GM10248 (cell line): ENCODE measurements around the gene ITPRIP.

Experiments
- CTCF ChIA-PET: fragments of 300-600 bp; sonication (Branson Sonifier 250); formaldehyde crosslinking; extraction: SDS; loops from one replicate; lab custom pipeline; 2021; ENCODE audit warnings: antibody characterized with exemption; lab: Yijun Ruan, JAX
- POLR2A ChIA-PET: fragments of 350-650 bp; sonication (Branson Sonifier 250); formaldehyde crosslinking; extraction: SDS; loops from one replicate; lab custom pipeline; 2020; ENCODE audit warnings: antibody characterized with exemption; lab: Yijun Ruan, JAX
- DNase-seq: peaks from one replicate; pipeline ENCODE4 v3.0.0; 2012; ENCODE audit errors: extremely low spot score
- TF ChIP-seq, protein P1 (sequence below): IDR thresholded peaks from 2 replicates; pipeline ENCODE4 v1.5.1; 2012; ENCODE audit warnings: mild to moderate bottlenecking, low read depth; ENCODE audit errors: extremely low read depth, missing control alignments, control extremely low read depth

ITPRIP gene

DNA sequence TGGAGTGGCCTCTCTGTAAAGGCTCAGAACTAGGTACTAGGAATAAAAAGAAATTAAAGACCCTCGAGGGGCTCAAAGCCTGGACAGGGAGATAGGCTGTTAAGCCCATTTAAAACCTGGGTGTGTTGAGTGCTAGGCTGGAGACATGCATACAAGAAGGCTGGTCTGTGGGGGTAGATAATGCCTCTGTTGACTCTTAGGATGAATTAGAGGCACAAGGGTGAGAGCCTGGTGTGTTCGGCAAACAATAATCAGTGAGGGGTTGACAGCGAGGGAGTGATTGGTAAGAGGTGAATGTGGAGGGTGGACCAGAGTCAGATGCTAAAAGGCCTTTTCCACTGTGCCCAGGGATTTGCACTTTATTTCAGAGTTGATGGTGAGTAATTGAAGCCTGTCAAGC, 56.6 kb downstream of the ITPRIP start:
- DNase-seq: no peak
- POLR2A ChIA-PET: no interaction called here
- CTCF ChIA-PET: interaction anchor here (6.5 to 11.7 kb wide), 2 partner anchors 7 to 11 kb away, joined by 49 to 218 read pairs; no protein-coding TSS in a partner anchor
- TF ChIP-seq, protein P1, sequence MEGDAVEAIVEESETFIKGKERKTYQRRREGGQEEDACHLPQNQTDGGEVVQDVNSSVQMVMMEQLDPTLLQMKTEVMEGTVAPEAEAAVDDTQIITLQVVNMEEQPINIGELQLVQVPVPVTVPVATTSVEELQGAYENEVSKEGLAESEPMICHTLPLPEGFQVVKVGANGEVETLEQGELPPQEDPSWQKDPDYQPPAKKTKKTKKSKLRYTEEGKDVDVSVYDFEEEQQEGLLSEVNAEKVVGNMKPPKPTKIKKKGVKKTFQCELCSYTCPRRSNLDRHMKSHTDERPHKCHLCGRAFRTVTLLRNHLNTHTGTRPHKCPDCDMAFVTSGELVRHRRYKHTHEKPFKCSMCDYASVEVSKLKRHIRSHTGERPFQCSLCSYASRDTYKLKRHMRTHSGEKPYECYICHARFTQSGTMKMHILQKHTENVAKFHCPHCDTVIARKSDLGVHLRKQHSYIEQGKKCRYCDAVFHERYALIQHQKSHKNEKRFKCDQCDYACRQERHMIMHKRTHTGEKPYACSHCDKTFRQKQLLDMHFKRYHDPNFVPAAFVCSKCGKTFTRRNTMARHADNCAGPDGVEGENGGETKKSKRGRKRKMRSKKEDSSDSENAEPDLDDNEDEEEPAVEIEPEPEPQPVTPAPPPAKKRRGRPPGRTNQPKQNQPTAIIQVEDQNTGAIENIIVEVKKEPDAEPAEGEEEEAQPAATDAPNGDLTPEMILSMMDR: no peak

DNA sequence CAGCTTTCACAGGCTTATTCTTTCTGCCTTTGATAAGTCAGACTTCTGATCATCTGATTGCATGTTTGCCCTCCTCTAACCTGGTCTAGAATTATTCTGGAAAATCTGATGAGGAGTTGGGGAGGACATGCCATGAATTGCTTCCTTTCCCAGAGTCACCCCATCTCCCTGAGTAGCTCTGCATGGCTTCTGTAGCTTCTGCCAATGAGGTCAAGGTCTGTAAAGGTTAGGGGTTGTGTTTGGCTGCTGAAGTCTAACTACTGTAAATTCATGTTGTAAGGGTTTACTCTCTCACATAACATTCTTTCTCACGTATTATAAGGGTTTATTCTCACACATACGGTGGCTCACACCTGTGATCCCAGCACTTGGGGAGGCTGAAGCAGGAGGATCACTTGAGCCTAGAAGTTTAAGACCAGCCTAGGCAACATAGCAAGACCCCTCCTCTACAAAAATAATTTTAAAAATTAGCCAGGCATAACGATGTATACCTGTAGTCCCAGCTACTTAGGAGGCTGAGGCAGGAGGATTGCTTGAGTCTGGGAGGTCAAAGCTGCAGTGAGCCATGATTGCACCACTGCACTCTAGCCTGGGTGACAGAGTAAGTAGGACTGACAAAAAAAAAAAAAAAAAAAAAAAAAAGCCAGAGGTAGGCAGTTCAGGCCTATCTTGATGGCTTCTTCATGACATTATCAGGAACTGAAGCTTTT, 58.6 kb downstream of the ITPRIP start:
- ChIA-PET CTCF (interaction anchor here (1.0 to 11.7 kb wide), 8 partner anchors 13 to 74 kb away, joined by 3 to 218 read pairs (median 3); partner anchors contain the start of genes CFAP58 and ITPRIP), POLR2A (interaction anchor here (0.6 kb wide), 2 partner anchors 8 to 43 kb away, joined by 6 to 7 read pairs; no protein-coding TSS in a partner anchor)
- no peak for DNase-seq
- TF ChIP-seq, protein P1: no peak

DNA sequence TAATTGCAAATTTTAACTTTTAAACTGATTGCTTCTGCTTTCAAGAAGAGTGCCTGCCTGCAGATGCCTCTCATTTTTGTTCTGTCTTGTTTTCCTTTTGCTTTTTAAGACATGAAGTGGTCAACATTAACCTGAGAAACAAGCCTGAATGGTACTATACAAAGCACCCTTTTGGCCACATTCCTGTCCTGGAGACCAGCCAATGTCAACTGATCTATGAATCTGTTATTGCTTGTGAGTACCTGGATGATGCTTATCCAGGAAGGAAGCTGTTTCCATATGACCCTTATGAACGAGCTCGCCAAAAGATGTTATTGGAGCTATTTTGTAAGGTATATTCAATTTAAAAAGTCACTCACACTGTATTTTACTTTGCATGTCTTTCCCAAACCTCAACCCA, 60.5 kb downstream of the ITPRIP start:
- CTCF ChIA-PET: interaction anchor here (1.1 to 11.7 kb wide), 5 partner anchors 9 to 565 kb away, joined by 3 to 218 read pairs (median 16); no protein-coding TSS in a partner anchor
- TF ChIP-seq, protein P1: no peak
- POLR2A ChIA-PET: no interaction called here
- no peak for DNase-seq

DNA sequence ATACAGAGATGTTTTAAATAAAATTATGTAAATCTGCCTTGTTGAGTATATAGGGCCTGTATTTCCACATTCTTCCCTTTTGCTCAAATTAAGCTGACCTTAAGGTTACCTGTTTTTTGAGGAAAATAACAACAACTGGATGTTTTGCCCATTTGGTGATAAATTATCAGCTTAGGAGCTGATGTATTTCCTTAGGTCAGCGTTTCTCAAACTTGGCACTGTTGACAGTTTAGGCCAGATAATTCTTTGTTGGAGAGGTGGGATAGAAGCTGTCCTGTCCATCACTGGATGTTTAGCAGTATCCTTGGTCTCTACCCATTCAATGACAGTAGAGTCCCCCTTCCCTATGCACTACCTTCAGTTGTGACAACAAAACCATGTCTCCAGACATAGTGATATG, 62.1 kb downstream of the ITPRIP start:
- POLR2A ChIA-PET: no interaction called here
- CTCF ChIA-PET: interaction anchor here (1.0 to 11.7 kb wide), 7 partner anchors 9 to 76 kb away, joined by 3 to 218 read pairs (median 28); partner anchors contain the start of gene GSTO1
- TF ChIP-seq, protein P1: no peak
- DNase-seq: no peak

DNA sequence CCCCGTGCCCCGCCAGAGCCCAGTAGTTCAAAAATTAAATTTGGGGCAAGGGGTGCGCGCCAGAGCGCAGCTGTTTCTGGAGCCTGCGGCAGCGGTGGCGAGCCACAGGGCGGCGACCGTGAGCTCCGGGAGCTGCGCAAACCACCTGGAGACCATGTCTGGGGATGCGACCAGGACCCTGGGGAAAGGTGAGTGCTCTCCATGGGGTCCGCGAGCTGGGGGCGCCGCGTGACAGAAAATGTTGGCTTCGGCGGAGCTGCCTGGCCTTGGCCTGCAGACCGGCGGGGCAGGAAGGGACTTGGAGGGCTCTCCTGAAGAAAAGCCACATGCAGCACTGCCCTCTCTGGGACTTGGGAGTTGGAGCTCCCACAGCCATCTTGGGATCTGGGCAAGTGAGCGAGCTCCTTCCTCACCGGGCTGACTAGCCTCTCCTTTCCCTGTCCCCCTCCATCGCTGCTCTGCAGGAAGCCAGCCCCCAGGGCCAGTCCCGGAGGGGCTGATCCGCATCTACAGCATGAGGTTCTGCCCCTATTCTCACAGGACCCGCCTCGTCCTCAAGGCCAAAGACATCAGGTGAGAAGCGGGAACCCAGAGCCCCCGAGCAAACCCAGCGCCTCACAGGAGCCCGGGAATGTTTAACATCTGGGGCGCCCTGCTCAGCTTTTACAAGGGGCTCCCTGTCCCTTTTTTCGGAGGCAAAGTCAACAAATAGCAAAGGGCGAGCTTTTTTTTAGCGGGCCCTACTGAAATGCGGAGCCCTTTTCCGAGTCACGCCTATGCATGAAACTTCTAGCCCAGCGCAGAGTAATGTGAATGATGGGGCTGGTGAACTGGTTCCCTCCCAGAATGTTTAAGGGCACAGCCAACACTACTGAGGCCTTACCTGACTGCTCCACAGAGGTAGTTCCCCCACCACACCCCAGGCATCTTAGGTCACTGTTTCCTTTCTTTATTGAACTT, 63.2 kb downstream of the ITPRIP start:
- POLR2A ChIA-PET: no interaction called here
- peak; percentile 73 for DNase-seq
- CTCF ChIA-PET: interaction anchor here (0.7 to 11.7 kb wide), 20 partner anchors 10 to 387 kb away, joined by 3 to 218 read pairs (median 6); partner anchors contain the start of genes CFAP58, GSTO1, ITPRIP and SFR1

More for the DNA sequence above, 63.2 kb downstream of the ITPRIP start:
- TF ChIP-seq, protein P1: peak; percentile 76
